GM12864 (cell line): ENCODE data around the gene LDLRAP1.
"Not testable (repeated sequence)": the region's sequence is repeated elsewhere in the genome, so short reads cannot be mapped to it uniquely, and the experiment has no call there.

Experiments
- DNase-seq: peaks from one replicate; pipeline ENCODE4 v3.0.0-alpha.2; 2011; ENCODE audit warnings: low read depth
- H3K4me3 ChIP-seq: 2 replicates; pipeline ENCODE4 v1.5.1; 2011; ENCODE audit warnings: mild to moderate bottlenecking, low read depth, low read length, control low read depth
- TF ChIP-seq, protein P1 (sequence below): IDR thresholded peaks from 2 replicates; pipeline ENCODE4 v1.5.1; 2011; ENCODE audit warnings: low read depth, mild to moderate bottlenecking, moderate library complexity, low read length, control low read depth, inconsistent platforms; ENCODE audit errors: missing control alignments

Gene LDLRAP1

DNA sequence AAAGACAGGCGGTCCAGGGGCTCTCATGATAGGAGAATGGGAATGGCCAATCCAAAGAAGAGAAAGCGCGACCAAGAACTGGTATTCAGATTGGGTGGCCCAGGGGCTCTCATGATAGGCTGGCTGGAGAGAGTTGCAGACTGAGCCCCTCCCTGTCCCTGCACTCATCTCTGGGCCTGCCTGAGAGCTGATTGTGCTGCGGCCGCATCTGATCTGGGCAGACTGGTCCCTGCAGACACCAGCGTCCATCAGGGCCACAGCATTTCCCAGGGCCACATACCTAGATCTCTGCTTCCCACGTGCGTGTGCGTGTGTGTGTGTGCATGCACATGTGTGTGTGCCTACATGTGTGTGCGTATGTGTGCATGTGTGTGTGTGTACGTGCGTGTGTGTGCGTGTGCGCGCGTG lies 42.8 kb downstream of the LDLRAP1 start:
- TF ChIP-seq, protein P1, sequence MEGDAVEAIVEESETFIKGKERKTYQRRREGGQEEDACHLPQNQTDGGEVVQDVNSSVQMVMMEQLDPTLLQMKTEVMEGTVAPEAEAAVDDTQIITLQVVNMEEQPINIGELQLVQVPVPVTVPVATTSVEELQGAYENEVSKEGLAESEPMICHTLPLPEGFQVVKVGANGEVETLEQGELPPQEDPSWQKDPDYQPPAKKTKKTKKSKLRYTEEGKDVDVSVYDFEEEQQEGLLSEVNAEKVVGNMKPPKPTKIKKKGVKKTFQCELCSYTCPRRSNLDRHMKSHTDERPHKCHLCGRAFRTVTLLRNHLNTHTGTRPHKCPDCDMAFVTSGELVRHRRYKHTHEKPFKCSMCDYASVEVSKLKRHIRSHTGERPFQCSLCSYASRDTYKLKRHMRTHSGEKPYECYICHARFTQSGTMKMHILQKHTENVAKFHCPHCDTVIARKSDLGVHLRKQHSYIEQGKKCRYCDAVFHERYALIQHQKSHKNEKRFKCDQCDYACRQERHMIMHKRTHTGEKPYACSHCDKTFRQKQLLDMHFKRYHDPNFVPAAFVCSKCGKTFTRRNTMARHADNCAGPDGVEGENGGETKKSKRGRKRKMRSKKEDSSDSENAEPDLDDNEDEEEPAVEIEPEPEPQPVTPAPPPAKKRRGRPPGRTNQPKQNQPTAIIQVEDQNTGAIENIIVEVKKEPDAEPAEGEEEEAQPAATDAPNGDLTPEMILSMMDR, result no peak
- no peak for DNase-seq
- no peak overlapping the region for H3K4me3 ChIP-seq

DNA sequence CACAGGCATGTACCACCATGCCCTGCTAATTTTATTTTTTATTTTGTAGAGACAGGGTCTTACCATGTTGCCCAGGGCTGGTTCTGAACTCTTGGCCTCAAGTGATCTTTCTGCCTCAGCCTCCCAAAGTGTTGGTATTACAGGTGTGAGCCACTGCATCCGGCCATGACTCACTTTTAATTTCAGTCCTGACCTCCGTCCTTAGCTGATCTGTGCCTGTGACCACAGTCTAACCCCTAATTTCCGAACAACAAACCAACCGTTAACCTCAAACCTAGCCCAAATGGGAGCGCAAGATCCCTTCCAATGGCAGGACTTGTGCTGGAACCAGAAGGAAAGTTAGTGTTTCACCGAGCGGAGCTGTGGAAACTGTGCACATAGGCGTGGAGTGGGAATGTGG lies 43.9 kb downstream of the LDLRAP1 start:
- DNase-seq, result no peak
- TF ChIP-seq, protein P1, result no peak
- H3K4me3 ChIP-seq, result no peak overlapping the region

DNA sequence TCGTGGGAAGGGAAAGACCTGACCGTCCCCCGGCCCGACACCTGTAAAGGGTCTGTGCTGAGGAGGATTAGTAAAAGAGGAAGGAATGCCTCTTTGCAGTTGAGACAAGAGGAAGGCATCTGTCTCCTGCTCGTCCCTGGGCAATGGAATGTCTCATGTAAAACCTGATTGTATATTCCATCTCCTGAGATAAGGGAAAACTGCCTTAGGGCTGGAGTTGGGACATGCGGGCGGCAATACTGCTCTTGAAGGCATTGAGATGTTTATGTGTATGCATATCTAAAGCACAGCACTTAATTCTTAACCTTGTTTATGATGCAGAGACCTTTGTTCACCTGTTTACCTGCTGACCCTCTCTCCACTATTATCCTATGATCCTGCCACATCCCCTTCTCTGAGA lies 44.8 kb downstream of the LDLRAP1 start:
- DNase-seq, H3K4me3 ChIP-seq: not testable (repeated sequence)

DNA sequence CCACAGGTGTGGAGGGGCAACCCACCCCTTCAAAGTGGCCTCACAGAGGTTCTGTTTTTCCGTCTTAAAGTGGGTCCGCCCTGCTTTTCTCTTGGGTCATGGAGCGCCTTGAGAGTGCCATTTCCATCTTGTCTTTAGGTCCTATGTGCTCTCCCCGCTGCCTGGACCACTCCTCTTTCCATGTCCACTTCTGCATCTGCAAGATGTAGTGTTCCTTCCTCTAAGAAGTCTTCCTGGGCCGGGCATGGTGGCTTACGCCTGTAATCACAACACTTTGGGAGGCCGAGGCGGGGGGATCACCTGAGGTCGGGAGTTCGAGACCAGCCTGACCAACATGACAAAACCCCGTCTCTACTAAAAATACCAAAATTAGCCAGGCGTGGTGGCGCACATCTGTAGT lies 45.4 kb downstream of the LDLRAP1 start:
- not testable (repeated sequence) for DNase-seq, H3K4me3 ChIP-seq

DNA sequence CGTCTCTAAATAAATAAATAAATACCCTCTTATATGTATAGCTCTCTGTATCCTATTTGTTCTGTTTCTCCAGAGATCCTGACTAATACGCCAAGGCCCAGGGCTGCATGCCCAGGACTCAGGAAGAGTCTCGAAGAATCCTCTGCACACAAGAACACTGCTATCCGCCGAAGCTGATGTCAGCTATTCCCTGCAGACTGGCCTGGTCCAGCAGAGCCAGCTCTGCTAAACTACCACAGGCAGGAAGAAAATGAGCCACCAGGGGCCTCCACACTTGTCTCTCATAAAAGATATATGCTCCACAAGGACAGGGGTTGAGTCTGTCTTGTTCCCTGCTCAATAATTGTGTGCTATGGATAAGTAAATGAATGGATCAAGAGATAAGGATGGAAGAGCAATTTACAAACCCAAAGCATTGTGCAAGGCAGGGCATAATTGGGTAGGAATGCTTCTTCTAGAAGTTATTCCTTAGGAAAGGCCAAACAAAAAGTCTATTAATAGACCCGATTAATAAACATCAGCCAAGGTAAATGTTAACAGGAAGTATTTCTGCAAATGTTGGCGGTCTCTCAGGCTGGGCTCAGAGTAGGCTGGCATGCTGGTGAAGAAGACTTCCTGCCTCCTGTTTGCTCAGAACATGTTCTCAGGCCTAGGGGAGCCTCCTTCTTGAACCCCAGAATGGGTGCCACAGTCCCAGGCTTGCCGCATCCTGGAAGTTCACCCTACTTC lies 46.9 kb downstream of the LDLRAP1 start:
- no peak for DNase-seq
- TF ChIP-seq, protein P1, result no peak
- H3K4me3 ChIP-seq, result no peak overlapping the region

DNA sequence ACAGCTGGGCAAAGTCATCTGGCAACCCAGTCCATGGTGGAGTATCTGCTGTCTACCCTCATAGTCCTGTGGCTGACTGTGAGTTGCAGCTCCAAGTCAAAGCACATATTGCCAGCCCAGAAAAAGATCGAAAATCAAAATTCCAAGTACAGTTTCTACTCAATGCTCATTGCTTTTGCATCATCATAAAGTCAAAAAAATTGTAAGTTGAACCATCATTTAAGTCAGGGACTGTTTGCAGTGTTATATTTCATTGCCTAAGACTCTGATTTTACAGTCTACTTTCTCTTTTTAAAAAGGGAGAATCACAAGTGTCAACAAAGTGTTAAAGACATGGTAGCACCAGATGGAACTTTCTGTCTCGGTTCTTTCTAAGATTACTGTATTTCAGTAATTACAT lies 50.5 kb downstream of the LDLRAP1 start:
- TF ChIP-seq, protein P1, result no peak
- H3K4me3 ChIP-seq, result no peak overlapping the region
- no peak for DNase-seq

DNA sequence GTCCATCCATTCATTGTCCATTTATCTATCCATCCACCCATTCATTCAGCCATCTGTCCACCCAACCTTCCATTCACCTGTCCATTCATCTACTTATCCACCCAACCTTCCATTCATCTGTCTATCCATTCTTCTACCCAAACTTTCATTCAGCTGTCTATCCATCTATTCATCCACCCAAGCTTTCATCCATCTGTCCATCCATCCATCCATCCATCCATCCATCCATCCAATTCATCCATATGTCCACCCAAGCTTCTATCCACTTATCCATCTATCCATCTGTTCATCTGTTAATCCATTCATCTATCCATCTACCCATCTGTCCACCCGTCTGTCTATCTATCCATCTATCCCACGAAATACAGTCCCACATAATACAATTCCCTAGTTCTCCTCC lies 51.6 kb downstream of the LDLRAP1 start:
- no peak for DNase-seq
- TF ChIP-seq, protein P1, result no peak
- H3K4me3 ChIP-seq, result no peak overlapping the region

DNA sequence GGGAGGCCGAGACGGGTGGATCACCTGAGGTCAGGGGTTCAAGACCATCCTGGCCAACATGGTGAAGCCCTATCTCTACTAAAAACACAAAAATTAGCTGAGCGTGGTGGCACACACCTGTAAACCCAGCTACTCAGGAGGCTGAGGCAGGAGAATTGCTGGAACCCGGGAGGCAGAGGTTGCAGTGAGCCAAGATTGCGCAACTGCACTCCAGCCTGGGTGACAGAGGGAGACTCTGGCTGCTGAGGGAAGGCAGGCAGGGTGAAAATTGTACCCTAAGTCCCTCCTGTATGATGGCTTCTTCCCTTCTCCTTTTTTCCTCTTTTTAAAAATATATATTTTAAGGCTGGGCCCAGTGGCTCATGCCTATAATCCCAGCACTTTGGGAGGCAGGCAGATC lies 53.2 kb downstream of the LDLRAP1 start:
- not testable (repeated sequence) for H3K4me3 ChIP-seq, DNase-seq

DNA sequence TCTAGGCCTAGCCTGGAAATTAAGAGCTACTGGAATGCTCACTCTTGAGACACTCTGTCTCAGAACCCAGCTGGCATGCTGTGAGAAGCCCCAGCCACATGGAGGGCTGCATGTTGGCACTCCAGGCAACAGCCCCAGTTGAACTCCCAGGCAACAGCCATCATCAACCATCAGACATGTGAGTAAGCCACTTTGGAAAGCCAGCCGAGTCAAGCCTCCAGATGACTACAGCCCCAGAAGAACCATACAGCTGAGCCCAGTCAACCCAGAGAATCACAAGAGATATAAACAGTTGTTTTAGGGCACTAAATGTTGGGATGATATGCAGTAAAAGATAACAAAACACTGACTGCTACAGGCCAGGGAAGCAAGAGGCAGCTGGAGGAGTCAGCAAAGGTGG lies 55.5 kb downstream of the LDLRAP1 start:
- no peak for DNase-seq
- TF ChIP-seq, protein P1, result no peak
- H3K4me3 ChIP-seq, result no peak overlapping the region
